GM12878 (cell line): ENCODE measurements around the gene RUNX3. TPM values are rescaled to one million over a fixed set of nuclear protein-coding genes. Genes with fewer than 3 reads are reported as not detected.

Source experiments
- ATAC-seq: fragments of 200-7000 bp; cut with Tn5 transposase; 3 replicates; pipeline ENCODE4 v1.9.1; 2020; ENCODE audit warnings: mild to moderate bottlenecking, moderate library complexity
- BruUV-seq: library from RNA; stranded (reverse); fragments of 400-500 nt; replicated peaks from 2 replicates; lab custom pipeline; 2021; lab: Mats Ljungman, UMichigan
- CTCF ChIA-PET: fragments of 300-600 bp; sonication (Branson Sonifier 250); formaldehyde crosslinking; extraction: SDS; loops from one replicate; lab custom pipeline; 2021; ENCODE audit warnings: inconsistent platforms; lab: Yijun Ruan, JAX
- POLR2A ChIA-PET: fragments of 350-600 bp; formaldehyde crosslinking; extraction: SDS; loops from one replicate; lab custom pipeline; 2021; ENCODE audit warnings: inconsistent platforms; lab: Charles Lee
- RAD21 ChIA-PET: fragments of 300-600 bp; sonication (Branson Sonifier 250); formaldehyde crosslinking; loops from one replicate; lab custom pipeline; 2023; ENCODE audit warnings: antibody characterized with exemption; ENCODE audit not compliant: unreplicated experiment; lab: Charles Lee
- SMC1A ChIA-PET: fragments of 300-600 bp; sonication (Branson Sonifier 250); formaldehyde crosslinking; loops from one replicate; lab custom pipeline; 2023; ENCODE audit not compliant: unreplicated experiment, uncharacterized antibody; lab: Charles Lee
- DNase-seq: peaks from one replicate; pipeline ENCODE4 v3.0.0-alpha.2; 2011; ENCODE audit warnings: low read depth, low spot score
- FAIRE-seq: peaks from 3 replicates; lab custom pipeline; 2011; peaks lifted over from hg19 to GRCh38; lab: Jason Lieb, UNC
- H2AFZ ChIP-seq: 2 replicates; pipeline ENCODE4 v1.6.0; 2011; ENCODE audit warnings: low read depth, low read length, control low read depth; ENCODE audit not compliant: control insufficient read depth
- H3K27ac ChIP-seq: 2 replicates; pipeline ENCODE4 v1.5.1; 2011; ENCODE audit warnings: control low read depth; ENCODE audit not compliant: control insufficient read depth, insufficient read depth
- H3K27me3 ChIP-seq, 2 experiments: replicated peaks in 1 of 2; 2 replicates each; pipeline versions ENCODE4 v1.6.0 to v1.6.1; 2011; ENCODE audit warnings: low read length in 1 of 2; ENCODE audit not compliant: control insufficient read depth in 2 of 2, insufficient read depth in 2 of 2
- H3K36me3 ChIP-seq, 2 experiments: 2 replicates each; pipeline ENCODE4 v1.5.1; 2011; ENCODE audit warnings: low read length in 1 of 2; ENCODE audit not compliant: control insufficient read depth in 2 of 2, insufficient read depth in 2 of 2
- H3K4me1 ChIP-seq: 2 replicates; pipeline ENCODE4 v1.6.1; 2011; ENCODE audit warnings: mild to moderate bottlenecking, low read length, moderate library complexity, mixed read lengths; ENCODE audit not compliant: control insufficient read depth, insufficient read depth
- H3K4me2 ChIP-seq: 2 replicates; pipeline ENCODE4 v1.6.0; 2011; ENCODE audit warnings: control low read depth; ENCODE audit not compliant: control insufficient read depth, insufficient read depth
- H3K4me3 ChIP-seq: fragments of 200-600 bp; sonication (generic); 2 replicates; pipeline ENCODE4 v1.5.1; 2016
- H3K79me2 ChIP-seq: 2 replicates; pipeline ENCODE4 v1.6.0; 2011; ENCODE audit warnings: low read length; ENCODE audit not compliant: control insufficient read depth, insufficient read depth
- H3K9ac ChIP-seq: 2 replicates; pipeline ENCODE4 v1.8.0; 2011; ENCODE audit warnings: low read length, control low read depth, mixed read lengths; ENCODE audit not compliant: control insufficient read depth, insufficient read depth
- H3K9me3 ChIP-seq: replicated peaks from 3 replicates; pipeline ENCODE4 v1.5.1; 2011; ENCODE audit warnings: mild to moderate bottlenecking, low read length; ENCODE audit not compliant: control insufficient read depth, insufficient read depth
- H4K20me1 ChIP-seq: 2 replicates; pipeline ENCODE4 v1.6.0; 2011; ENCODE audit not compliant: control insufficient read depth, insufficient read depth
- ASH2L ChIP-seq: fragments of 300-600, 200-600 bp; sonication (generic); IDR thresholded peaks from 2 replicates; pipeline ENCODE4 v1.6.1; 2017; ENCODE audit warnings: low read depth, mild to moderate bottlenecking, borderline replicate concordance
- CREB1 ChIP-seq: IDR thresholded peaks from 2 replicates; pipeline ENCODE4 v1.6.1; 2012; ENCODE audit warnings: low read depth, mild to moderate bottlenecking, inconsistent platforms
- EGR1 ChIP-seq, 2 experiments: IDR thresholded peaks; 1 replicate in 1 of 2; 2 replicates in 1 of 2; pipeline ENCODE4 v1.6.1; 2011 to 2012; ENCODE audit warnings: low read depth in 2 of 2, low read length in 2 of 2, borderline replicate concordance in 1 of 2, mild to moderate bottlenecking in 1 of 2, moderate library complexity in 1 of 2
- EZH2 ChIP-seq: IDR thresholded peaks from 2 replicates; pipeline ENCODE4 v1.6.1; 2012; ENCODE audit warnings: low read depth, mild to moderate bottlenecking, control low read depth, inconsistent platforms, low read length, borderline replicate concordance; ENCODE audit not compliant: control insufficient read depth
- MEF2A ChIP-seq: IDR thresholded peaks from 2 replicates; pipeline ENCODE4 v1.6.1; 2011; ENCODE audit warnings: low read depth, mild to moderate bottlenecking, low read length, moderate library complexity; ENCODE audit not compliant: insufficient read depth
- MYC ChIP-seq: IDR thresholded peaks from 2 replicates; pipeline ENCODE4 v1.6.1; 2011; ENCODE audit warnings: mild to moderate bottlenecking, low read length, moderate library complexity, inconsistent platforms; ENCODE audit not compliant: insufficient read depth, insufficient replicate concordance, insufficient read length, severe bottlenecking
- NFIC ChIP-seq: IDR thresholded peaks from 2 replicates; pipeline ENCODE4 v1.6.1; 2012; ENCODE audit warnings: low read depth, mild to moderate bottlenecking, inconsistent platforms, low read length, moderate library complexity
- RAD51 ChIP-seq: fragments of 450-650 bp; IDR thresholded peaks from 2 replicates; pipeline ENCODE4 v1.6.1; 2016; ENCODE audit warnings: moderate library complexity, mild to moderate bottlenecking, inconsistent platforms
- RELA ChIP-seq: fragments of 450-650 bp; IDR thresholded peaks from 2 replicates; pipeline ENCODE4 v1.8.0; 2014; ENCODE audit warnings: borderline replicate concordance; ENCODE audit not compliant: partially characterized antibody
- REST ChIP-seq: IDR thresholded peaks from 2 replicates; pipeline ENCODE4 v1.6.1; 2012; ENCODE audit warnings: mild to moderate bottlenecking, low read depth, low read length
- SIX5 ChIP-seq: IDR thresholded peaks from 2 replicates; pipeline ENCODE4 v1.6.1; 2011; ENCODE audit warnings: mild to moderate bottlenecking, low read depth, low read length, moderate library complexity; ENCODE audit not compliant: severe bottlenecking
- SMAD5 ChIP-seq: IDR thresholded peaks from 2 replicates; pipeline ENCODE4 v1.6.1; 2016; ENCODE audit warnings: antibody characterized with exemption, low read depth
- SREBF2 ChIP-seq: IDR thresholded peaks from 2 replicates; pipeline ENCODE4 v1.6.1; 2012; ENCODE audit warnings: mild to moderate bottlenecking, low read length
- TCF3 ChIP-seq: IDR thresholded peaks from 2 replicates; pipeline ENCODE4 v1.6.1; 2012; ENCODE audit warnings: low read depth, mild to moderate bottlenecking, low read length, borderline replicate concordance; ENCODE audit not compliant: insufficient read depth
- ZBED1 ChIP-seq: IDR thresholded peaks from 2 replicates; pipeline ENCODE4 v1.6.1; 2016; ENCODE audit warnings: borderline replicate concordance
- ZNF622 ChIP-seq: fragments of 450-650 bp; IDR thresholded peaks from 2 replicates; pipeline ENCODE4 v1.6.1; 2017; ENCODE audit warnings: mild to moderate bottlenecking, inconsistent platforms
- WGBS: methylation state at CpG from one replicate; pipeline ENCODE4 v1.1.6; 2016; ENCODE audit warnings: low lambda C conversion rate; ENCODE audit not compliant: insufficient replicate concordance, insufficient coverage; ENCODE audit errors: missing lambda C conversion rate; 5-methylcytosine and 5-hydroxymethylcytosine counted together
- in situ Hi-C: fragments of 300-500 bp; cut with MboI; formaldehyde crosslinking; loops from 9 replicates; pipeline ENCODE4 v1.14.3; 2018; ENCODE audit warnings: mixed read lengths
- intact Hi-C: fragments of 100-400 bp; cut with micrococcal nuclease; formaldehyde crosslinking; loops from one replicate; pipeline ENCODE4 v1.14.2; 2022; ENCODE audit not compliant: unreplicated experiment
- polyA plus RNA-seq, 11 experiments: library from polyadenylated mRNA; depleted of rRNA in 4 of 11; unstranded in 6 of 11; stranded (reverse) in 5 of 11; fragments of >200 nt; fragmentation: Nextera tagmentation in 4 of 11; fragmentation: Illumina TruSeq in 1 of 11; extraction: Ambion mirVana in 4 of 11; extraction: Trizol in 1 of 11; gene quantifications; 1 replicate in 1 of 11; 2 replicates in 10 of 11; pipeline versions ENCODE4 v1.2.1 to v1.2.3, GENCODE V29; 2011 to 2016; ENCODE audit warnings: inconsistent platforms in 2 of 11, missing spikeins in 2 of 11, low read depth in 1 of 11
- total RNA-seq, 4 experiments: library from RNA; depleted of rRNA in 3 of 4; stranded (reverse); fragments of >200 nt in 3 of 4; fragmentation: Illumina TruSeq in 1 of 4; extraction: Trizol in 1 of 4; gene quantifications; 2 replicates each; pipeline versions ENCODE4 v1.2.1 to v1.2.3, GENCODE V29; 2013 to 2021

Gene RUNX3
- total and polyA plus RNA-seq, 10 of the 15 experiments (the other 5 are each of a cell fraction or from before 2014, with no cell fraction given), result 19.0 to 151 (median 31.4) TPM

DNA sequence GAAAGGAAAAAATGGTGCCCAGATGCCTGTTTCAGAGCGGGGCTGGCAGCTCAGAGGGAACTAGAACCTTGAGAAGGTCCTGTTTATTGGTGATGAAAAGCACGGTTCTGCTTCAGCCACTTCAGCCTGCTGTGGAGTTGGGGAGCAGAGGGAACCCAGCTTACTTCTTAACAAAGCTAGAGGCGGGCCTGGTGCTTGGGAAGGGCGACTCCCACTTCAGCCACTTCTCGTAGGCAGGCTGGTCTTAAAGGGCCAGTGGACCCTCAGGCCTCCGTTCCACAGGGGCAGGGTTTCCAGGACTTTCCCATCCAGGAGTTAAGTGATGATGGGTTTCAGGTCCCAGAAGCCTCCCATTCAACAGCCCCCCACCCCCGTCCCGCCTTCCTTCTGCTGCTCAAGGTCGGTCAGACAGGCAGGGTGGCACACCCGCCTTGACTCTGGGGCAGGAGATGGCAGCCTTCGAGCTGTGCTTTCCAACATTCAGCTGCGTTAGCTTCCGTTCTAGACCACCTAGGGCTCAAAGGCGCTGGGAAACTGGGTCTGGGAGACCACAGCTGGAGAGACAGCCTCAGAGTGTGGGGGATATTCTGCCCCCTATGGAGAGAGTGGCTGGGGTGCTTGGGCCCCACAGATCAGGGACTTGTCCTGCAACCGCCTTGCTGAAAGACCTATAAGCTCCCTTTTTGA is 3.4 kb downstream of the RUNX3 start:
- DNase-seq, result no peak
- H2AFZ ChIP-seq, result no peak overlapping the region
- H4K20me1 ChIP-seq, result peaks cover 10% of the 10 kb centered on the region
- peaks cover 22 to 26% of the 10 kb centered on the region in 2 experiments for H3K36me3 ChIP-seq
- no peaks in the 10 kb centered on the region for H3K27me3 ChIP-seq
- H3K9ac ChIP-seq, result peak overlapping the region; percentile 86
- BruUV-seq, result no TSS peak
- H3K79me2 ChIP-seq, result peaks cover 98% of the 10 kb centered on the region
- ChIA-PET POLR2A (interaction anchor here (0.6 to 7.2 kb wide), 17 partner anchors 8 to 501 kb away, joined by 3 to 75 read pairs (median 5); partner anchors contain the start of gene CLIC4), RAD21 (interaction anchor here (0.8 to 11.2 kb wide), 19 partner anchors 8 to 279 kb away, joined by 3 to 150 read pairs (median 7); no protein-coding TSS in a partner anchor), CTCF (interaction anchor here (0.8 to 20.9 kb wide), 20 partner anchors 9 to 215 kb away, joined by 3 to 314 read pairs (median 6); no protein-coding TSS in a partner anchor), SMC1A (interaction anchor here (0.6 to 23.9 kb wide), 16 partner anchors 9 to 215 kb away, joined by 3 to 391 read pairs (median 8); no protein-coding TSS in a partner anchor)
- in situ Hi-C loops, result no loop called here
- intact Hi-C loops, result loop anchor here (5.0 to 10.0 kb wide), 2 partner anchors 176 to 278 kb away; no protein-coding TSS in a partner anchor
- H3K4me1 ChIP-seq, result peaks cover 59% of the 10 kb centered on the region
- peak overlapping the region; percentile 93 for H3K4me2 ChIP-seq
- H3K4me3 ChIP-seq, result peak overlapping the region; percentile 99
- H3K9me3 ChIP-seq, result no peaks in the 10 kb centered on the region
- under 1% methylated on average over 15 of the region's 15 CpGs for WGBS
- ATAC-seq, result peak; percentile 6; the same call in 2 of the 3 replicates
- peak overlapping the region; percentile 89 for H3K27ac ChIP-seq
- FAIRE-seq, result no peak
- TF ChIP-seq ASH2L (no peak), MEF2A (no peak), MYC (no peak), ZBED1 (no peak), SIX5 (no peak), TCF3 (no peak), EGR1 (IDR thresholded peaks at IDR 0.05; ENCODE audit: borderline replicate concordance in 1 of 2, low read depth in 2 of 2, low read length in 2 of 2) (no peak), RAD51 (no peak), SREBF2 (no peak), SMAD5 (no peak), ZNF622 (no peak), REST (no peak), CREB1 (no peak), NFIC (no peak), EZH2 (no peak), RELA (no peak)
